Measurements from ENCODE around the gene NPDC1.

NPDC1 gene

DNA sequence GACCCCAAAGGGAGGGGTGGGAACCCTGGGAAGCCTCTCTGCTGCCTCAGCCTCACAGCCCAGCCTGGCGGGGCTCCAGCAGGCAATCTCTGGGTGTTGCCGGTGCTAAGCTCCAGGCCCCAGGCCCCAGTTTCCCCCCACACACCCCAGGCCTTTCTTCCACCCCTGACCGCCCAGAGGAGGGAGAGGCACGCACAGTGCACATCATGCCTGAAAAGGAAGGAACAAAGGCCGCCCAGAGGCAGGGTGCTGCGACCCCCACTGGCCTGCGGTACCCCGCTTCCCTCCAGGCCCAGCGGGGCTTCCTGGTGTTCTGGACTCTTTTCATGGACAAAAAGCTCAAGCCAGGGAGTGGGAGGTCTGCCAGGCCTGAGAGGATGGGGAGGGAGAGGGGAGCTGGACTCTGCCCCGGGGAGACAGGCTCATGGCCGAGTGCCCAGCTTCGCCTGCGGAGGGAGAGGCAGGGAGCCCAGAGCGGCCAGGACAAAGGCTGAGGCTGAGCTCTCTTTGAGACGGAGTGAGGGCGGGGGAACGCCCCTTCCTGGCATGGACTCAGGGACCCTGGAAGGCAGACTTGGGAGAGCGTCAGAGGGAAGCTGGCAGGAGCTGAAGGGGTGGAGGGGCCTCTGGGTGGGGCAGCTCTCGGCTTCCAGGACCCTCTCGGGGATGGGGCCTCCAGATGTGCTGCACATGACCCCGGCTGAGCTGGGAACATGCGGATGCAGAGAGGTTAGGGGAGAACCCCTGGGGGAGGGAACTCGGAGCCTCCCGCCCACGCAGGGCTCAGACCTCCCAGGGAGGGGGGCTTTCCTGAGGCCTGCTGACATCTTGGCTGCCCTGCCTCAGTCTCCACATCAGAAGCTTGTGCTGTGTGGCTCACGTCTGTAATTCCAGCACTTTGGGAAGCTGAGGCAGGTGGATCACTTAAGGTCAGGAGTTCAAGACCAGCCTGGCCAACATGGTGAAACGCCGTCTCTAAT lies 9.7 kb upstream of the NPDC1 start:
- DNase-seq: no peak

DNA sequence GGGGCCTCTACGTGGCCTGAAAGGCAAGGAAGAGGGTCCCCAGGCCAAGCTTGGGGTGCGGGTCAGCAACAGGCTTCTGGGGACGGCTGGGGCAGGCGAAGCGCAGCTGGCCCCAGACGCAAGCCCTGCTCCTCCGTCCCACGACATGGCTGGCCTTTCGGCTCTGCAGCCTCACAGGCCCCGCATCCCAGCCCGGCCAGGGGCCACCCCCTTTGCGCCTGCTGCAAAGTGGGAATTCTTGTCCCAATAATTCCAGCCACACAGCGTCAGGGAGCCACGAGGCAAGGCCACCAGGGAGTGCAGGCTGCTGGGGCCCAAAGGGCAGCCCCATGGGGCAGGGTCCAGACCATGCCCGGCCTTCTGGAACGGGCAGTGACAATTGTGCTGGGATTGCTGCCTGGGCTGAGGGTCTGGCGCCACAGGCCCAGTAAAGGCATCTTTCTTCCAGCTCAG lies 9.0 kb upstream of the NPDC1 start:
- DNase-seq: no peak

DNA sequence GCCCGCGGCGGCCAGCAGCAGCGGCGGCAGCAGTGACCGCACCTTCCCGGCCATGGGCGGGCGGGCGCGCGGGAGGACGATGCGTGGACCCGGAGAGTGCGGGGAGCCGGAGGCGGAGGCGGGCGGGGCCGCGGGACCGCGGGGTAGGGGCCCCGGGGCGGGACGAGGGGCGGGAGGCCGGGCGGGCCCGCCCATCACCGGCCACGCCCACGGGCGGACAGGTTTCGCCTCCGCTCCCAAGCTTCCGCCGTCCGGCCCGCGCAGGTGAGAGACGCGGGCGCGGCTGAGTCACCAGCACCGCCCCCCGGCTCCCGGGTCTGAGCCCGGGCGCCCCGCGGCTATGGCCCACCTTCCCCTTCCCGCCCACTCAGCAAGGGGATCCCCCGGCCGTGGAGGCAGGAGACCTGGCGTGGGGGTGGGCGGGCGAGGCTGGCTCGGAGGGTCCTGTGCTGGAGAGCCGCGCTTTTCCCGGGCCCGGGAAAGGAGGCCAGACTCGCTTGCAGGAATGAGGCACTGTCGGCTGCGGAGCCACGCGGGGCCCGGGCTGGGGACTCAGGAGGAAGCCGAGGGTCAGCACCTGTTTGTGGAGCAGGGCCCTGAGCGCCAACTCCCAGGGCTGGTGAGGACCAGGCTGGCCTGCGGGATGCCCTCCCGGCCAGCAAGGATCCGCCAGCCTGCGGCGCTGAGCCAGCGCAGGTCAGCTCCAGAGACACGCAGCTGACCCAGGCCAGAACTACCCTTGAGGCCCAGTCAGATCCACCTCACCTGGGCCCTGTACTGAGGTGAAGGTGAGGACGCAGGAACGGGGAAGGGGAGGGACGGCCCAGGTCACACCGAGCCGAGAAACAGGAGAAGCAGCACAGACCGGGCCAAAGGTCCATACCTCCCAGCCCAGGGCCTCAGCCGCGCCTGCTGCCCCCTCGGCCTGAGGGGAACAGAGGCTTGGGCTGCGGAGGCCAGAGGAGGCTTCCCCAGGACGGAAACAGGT lies 8.3 kb upstream of the NPDC1 start, which contains the start of gene ENTPD2:
Gene ENTPD2 (minus strand): TSS at position 118 of the 988 bp plus-strand sequence. CDS start 64 bp downstream, at position 54.
- peak; percentile 50 for DNase-seq

DNA sequence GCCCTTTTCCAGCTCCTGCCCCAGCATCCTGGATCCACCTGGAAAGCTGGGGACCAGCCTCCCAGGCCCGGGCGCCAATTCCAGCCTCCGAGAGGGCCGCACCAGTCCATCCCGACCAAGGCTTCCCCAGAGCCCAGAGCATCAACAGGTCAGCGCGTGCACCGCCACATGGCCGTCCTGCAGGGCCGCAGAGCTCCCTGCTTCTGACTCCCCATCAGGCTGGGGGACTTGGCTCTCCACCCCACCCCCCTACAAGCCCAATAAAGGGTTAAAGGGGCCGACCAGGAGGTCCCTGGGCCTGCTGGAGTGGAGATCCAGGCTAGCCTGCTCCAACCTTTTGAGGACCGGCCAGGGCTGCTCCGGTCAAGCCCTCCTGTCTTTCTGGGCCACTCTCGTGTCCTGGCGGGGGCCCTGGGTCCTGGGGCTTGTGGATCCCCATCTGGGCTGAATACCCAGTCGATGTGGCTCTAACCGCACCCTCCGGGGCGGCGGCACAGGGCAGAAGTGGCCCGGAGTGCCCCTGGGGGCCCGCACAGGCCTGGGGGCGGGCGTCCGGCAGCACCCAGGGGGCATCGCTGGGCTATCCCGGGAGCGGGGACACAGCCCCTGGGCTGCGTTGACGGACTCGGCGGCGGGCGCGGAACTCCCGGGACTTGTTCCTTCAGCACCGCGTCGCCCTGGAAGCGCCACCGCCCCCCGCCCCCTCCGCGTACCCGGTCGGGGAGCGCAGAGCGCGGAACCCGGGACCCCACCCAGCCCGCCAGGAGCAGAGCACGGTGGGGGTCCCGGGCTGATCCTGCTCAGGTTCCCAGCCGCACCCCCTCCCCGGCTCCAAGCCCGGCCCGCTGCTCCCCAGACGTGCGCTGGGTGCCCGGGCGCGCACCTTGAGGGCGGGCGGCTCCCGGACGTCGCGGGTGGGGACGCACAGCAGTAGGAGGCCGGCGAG lies 7.3 kb upstream of the NPDC1 start:
- no peak for DNase-seq

DNA sequence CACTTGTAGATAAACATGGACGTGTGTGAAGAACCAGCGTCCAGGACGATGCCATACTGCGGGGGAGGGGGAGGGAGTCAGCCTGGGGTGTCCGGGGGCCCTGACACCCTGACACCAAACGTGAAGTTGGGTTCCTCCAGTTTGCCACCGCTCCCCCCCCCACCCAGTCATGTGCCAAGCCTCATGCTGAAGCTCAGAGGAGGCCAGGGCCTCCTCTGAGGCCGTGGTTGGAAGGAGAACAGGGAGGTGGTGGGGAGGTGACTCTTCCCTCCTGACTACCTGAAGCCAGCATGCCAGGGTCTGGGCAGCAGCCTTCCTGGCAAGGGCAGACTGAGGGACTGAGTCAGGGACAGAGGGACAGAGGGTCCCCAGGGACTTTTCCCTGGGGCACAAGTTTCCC lies 6.3 kb upstream of the NPDC1 start:
- DNase-seq: no peak

DNA sequence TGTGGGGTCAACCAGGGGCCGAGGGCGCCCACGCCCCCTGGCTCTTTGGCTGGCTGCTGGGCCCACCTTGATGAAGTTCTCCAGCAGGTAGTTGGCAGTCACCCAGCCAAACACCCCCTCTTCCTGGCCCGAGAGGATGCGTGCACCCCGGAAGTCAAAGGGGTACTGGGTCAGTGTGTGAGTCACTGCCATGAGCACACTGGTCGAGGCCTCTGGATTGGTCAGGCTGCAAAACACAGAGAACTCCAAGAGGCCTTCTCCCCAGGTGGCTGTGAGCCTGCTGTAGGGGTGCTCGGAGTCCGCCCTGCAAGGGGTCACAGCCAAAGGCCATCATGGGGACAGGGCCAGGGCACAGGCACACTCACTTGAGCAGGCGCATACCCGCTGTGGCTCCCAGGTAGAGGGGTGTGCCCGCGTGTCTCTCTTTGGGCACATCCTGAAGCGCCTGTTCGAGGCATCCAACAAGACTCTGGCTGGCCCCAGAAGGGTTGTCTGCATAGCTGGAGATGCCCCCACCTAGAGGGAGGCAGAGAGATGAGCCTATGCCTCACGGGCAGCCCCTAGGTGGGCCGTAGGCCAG lies 5.3 kb upstream of the NPDC1 start:
- DNase-seq: no peak

DNA sequence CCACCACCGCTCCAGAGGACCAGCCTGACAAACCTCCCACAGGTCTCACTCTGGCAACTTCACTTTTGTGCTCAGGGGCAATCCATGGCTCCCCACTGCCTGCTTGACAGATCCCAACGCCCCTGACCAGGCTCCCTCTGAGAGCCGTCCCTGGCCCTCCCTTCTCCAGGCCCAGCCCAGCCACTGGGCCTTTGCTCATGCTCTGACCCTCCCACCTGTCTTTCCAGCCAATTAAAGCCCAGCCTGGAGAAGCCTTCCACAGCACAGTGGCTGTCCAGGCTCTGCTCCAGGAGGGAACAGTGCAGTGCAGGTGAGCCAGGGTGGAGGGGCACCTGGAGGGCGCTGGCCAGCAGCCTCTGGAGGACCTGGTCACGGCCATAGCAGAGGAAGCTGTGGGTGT lies 4.6 kb upstream of the NPDC1 start:
- no peak for DNase-seq

DNA sequence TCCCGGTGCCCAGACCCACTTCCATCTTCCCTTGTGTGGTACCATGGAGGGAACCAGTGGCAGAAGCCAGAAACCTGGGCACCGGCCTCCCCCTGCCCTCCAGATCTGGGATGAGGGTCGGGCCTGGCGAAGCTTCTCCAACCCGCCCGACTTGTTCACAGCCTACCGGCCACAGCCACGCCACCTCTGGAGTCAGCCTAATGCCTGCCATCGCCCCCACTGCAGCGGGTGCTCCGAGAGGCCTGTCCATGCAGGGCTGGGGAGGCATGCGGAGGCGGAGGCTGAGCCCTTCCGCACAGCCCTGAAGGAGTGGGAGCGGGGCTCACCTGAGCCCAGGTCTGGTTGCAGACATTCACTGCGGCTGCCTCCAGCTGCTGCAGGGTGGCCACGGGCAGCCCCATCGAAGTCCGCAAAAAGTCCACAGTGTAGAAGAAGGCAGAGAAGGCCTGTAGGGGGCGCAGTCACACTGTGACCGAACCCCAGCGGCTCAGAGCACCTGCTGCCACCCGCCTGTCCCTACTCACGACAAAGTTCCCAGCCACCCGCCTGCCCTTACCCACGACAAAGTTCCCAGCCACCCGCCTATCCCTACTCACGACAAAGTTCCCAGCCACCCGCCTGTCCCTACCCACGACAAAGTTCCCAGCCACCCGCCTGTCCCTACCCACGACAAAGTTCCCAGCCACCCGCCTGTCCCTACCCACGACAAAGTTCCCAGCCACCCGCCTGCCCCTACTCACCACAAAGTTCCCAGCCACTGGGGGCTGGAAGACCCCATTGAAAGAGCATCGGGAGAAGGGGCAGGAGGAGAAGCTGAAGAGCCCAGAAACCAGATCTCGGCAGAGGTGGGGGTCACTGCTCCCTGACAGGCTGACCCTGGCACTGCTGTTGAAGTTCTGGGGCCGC lies 3.8 kb upstream of the NPDC1 start:
- peak; percentile 60 for DNase-seq

DNA sequence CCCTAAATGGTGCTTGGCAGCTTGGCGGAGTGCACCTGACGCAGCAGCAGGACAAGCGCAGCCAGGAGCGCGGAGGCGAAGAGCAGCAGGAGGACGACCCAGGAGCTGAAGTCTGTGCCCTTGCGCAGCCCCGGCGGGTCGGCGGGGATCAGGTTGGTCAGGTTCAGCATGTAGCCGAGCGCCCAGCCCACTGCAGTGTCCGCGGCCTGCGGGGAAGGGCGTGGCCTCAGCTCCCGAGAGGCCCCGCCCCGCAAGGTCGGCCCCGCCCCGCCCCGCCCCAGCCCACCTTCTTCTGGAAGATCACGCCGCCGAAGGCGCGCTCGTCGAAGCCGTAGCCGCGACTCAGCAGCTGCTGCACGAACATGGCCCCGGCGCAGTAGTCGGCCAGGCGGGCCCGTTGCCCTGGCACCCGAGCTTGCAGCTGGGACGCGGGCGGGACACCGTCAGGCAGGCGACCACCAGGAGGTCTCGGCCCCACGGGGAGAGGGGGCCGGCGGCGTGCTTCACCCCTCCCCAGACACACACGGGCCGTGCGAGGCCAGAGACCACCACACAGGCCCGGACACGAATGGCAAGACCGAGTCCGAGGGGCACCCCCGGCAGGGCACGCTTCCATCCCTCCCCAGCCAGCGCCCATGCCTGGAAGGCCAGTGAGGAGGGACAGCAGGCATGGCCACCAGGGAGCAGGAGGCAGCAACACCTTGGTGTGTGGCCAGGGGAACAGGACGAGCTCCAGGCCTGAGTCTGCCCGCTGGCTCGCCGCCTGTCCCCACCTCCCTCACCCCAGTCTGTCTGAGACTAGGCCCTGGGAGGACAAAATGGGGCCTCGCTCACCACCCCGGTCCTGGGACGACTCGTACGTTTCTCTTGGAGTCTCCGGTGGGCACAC lies 2.9 kb upstream of the NPDC1 start:
- DNase-seq: no peak

DNA sequence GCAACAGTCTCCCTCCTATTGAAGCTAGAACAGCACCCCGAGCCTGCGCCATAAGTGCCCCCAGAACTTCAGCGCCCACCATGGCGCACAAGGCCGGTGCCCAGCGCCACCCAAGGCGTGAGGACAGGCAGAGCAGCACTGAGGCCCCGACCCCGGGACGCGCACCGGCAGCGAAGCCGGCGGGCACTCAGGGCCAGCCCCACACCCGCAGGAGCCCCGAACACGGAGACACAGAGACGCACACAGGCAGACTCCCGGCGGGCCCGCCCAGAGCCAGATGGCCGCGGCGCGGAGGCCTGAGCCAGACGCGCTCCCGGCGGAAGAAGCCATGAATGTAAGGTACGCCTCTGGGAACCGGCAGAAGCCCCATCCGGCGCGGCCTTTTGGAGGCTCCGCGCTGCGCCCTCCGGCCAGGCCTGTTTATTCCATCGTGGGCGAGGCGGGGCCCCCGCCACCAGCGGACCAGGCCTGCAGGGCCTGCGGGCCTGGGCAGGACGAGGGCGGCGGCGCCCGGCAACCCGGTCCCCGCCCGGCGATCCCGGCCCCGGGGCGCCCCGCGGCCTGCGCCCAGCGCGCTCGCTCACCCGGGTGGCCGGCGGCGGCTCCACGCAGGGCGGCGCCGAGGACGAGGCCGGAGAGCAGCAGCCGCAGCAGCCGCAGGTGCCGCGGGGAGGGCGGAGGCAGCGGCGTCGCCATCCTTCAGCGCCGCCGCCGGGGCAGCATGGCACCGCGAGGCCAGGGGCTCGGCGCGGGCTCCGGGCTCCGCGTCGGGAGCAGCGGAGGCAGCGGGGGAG lies 486 bp downstream of the NPDC1 start:
- DNase-seq: no peak

DNA sequence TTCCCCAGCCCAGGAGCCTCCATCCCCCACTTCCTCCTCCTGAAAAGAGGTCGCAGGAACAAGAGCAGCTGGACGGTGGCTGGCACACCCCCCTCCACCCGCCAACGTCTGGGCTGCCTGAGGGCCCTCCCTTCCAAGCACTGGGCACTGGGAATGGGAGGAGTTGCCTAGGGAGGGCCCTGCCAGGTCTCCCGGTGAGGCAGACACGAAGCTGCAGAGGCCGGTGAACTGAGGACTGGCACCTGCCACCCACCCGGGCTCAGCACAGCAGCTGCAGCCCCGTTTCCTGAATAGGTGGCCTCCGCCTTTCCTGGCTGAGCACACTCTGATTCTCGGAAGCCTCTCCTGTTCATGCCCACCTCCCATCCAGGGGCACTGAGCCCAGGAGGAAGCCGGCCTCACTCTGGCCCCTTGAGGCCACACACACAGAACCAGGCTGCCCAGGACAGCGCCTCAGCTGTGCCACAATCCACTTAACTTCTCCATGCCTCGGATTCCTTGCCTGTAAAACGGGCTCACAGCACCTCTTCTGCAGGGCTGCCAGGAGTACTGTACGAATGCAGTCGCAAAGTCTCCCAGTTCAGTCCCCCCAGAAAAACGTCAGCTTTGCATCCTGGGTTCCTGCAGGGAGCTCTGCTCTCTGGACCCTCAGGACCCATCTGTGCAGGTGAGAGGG lies 1.3 kb downstream of the NPDC1 start:
- no peak for DNase-seq

DNA sequence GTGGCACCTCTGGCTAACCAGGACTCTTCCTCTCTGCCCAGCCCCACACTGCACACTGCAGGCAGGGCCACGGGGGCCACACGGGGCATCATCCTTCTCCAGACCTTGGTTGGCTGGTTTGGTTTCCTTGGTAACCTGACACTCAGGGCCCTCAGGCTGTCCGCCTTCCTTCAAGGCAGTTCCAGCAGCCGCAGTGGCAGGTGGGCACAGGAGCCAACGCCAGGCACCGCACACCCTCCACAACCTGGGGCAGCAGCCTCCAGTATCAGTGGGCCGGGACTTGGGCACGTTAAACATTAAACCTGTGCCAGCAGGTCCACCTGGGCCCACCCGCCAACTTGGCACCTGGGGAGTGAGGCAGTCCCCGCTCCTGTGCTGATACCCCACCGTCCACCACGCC lies 1.9 kb downstream of the NPDC1 start:
- no peak for DNase-seq

DNA sequence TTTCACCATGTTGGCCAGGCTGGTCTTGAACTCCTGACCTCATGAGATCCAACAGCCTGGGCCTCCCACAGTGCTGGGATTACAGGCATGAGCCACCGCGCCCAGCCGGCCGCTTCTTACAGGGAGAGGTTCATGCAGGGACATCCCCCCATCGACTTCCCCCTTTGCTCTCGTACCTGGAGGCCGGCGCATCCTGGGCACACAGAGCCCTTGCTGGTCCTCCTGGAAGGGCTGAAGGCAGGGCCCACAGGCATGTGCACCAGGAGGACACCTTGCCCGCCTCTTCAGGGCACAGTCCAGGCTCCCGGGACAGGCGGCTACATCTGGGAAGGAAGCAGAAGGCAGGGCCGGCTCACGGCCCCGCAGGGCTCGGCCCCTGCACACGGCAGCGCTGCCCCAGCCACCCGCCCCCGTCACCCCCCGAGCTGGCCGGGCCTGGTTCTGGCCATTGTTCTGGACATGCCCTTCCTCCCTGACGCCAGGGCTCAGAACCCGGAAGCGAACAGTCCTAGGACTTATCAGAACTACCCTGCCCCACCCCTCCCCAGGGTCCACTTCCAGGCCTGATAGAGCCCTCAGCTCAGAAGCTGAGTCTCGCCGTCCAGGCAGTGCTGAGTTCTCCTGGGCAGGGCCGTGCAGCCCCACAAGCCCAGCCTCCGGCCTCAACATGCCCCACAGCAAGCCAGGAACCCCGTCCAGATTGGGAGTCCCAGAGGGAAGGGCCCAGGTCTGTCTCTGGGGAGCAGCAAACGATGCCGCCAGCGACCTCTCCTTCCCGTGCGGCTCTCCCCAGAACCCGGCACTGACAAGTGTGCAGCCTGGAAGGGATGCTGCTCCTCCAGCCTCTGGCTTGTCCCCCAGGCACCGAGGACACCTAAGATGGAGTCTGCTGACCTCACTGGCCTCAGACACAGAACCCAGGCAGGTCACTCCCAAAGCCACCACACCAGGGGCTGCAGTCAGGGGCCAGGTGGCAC lies 2.9 kb downstream of the NPDC1 start:
- DNase-seq: no peak

DNA sequence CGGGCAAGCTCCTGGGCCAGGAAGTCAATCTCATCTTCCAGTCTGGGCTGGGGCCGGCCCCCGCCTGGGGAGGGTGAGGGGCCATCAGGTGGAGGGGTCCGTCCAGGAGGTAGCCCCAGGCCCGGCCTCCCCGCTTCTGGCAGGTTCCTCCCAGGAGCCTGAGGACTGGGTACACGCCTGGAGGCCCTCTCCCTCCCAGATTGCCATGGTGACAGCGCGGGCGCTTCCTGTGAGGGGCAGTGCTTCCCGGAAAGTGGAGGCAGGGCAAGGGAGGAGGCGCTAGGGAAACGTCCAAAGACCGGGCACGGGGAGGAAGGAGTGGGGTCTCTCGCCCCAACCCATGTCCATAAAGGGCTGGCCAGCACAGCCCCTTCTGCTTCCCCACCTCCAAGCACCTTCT lies 4.9 kb downstream of the NPDC1 start:
- DNase-seq: no peak

DNA sequence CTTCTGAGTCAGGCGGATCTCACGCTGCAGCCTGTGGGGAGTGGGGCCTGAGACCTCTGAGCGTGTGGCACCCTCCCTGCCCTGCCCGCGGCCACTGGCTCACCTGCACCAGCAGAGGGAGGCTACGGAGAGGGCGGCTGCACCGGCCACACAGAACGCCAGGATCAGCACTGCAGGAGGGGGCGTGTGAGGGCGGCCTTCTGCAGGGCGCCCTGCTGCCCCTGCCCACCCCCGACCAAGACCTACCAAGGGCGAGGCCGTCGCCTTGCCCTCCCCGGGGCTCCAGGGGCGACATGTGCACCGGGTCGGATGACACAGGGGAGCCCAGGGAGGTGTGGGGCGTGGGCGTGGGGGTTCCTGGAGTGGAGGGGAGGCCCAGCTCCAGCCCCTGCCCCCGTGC lies 5.4 kb downstream of the NPDC1 start:
- no peak for DNase-seq

DNA sequence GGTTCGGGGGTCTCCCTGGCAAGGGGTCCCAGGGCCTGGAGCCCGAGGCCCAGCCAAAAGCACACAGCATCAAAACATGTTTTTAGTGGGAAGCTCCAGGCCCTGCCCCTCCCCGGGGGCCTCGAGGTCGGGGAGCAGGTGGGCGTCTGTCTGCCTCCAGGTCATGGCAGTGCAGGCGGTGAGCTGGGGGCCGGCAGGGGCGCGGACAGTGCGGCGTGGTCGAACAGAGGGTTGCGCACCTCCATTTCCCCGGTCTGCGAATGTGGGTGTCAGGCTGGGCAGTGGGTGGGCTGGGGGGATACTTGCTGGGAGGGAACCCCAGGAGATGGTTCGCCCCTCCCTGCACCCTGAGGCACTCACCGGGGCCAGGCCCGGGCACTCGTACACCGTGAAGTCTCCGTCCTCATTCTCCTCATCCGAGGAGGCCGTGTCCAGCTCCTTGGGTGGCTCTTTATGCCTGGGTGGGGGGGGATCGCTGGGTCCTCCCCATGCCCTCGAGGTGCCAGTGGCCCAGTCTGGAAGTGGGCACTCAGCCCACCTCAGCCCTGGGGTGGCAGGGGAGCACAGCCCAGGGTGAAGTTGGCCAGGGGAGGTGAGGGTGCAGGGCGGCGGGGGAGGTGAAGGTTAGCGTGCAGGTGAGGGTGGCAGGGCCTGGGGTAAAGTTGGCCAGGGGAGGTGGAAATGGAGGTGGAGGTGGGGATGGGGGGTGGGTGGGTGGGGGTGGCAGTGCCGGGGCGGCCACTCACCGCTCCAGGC lies 6.2 kb downstream of the NPDC1 start:
- DNase-seq: no peak

All from CD4-positive, alpha-beta T cell treated with Interleukin-21 for 1 hour (primary cell).